HEK293T (cell line): ENCODE results near the gene AGFG1.

Source experiments
- CTCF ChIA-PET: fragments of 350-600 bp; formaldehyde crosslinking; extraction: SDS; loops from one replicate; lab custom pipeline; 2021; ENCODE audit warnings: antibody characterized with exemption, inconsistent platforms; lab: Yijun Ruan, JAX
- POLR2A ChIA-PET: fragments of 350-600 bp; formaldehyde crosslinking; extraction: SDS; loops from one replicate; lab custom pipeline; 2020; ENCODE audit warnings: antibody characterized with exemption, inconsistent platforms; lab: Yijun Ruan, JAX
- DNase-seq: peaks from one replicate; pipeline ENCODE4 v3.0.0; 2012; ENCODE audit warnings: mixed read lengths; ENCODE audit errors: extremely low spot score
- ARNT ChIP-seq: fragments of 450-650 bp; IDR thresholded peaks from 2 replicates; pipeline ENCODE4 v1.6.1; 2017; ENCODE audit warnings: mild to moderate bottlenecking
- BHLHE40 ChIP-seq: fragments of 450-650 bp; IDR thresholded peaks from 2 replicates; pipeline ENCODE4 v1.6.1; 2016; ENCODE audit warnings: mild to moderate bottlenecking, moderate library complexity, borderline replicate concordance
- CTBP1 ChIP-seq: fragments of 450-650 bp; IDR thresholded peaks from 2 replicates; pipeline ENCODE4 v1.6.1; 2016; ENCODE audit warnings: borderline replicate concordance
- ELF4 ChIP-seq: fragments of 450-650 bp; IDR thresholded peaks from 2 replicates; pipeline ENCODE4 v1.6.1; 2017; ENCODE audit warnings: antibody characterized with exemption
- FOXA1 ChIP-seq: fragments of 450-650 bp; IDR thresholded peaks from 2 replicates; pipeline ENCODE4 v1.6.1; 2016; ENCODE audit warnings: mild to moderate bottlenecking
- FOXK2 ChIP-seq: fragments of 450-650 bp; IDR thresholded peaks from 2 replicates; pipeline ENCODE4 v1.6.1; 2016; ENCODE audit warnings: mild to moderate bottlenecking
- FOXM1 ChIP-seq: fragments of 450-650 bp; IDR thresholded peaks from 2 replicates; pipeline ENCODE4 v1.6.1; 2017; ENCODE audit warnings: mild to moderate bottlenecking, borderline replicate concordance
- HDGF ChIP-seq: fragments of 450-650 bp; IDR thresholded peaks from 2 replicates; pipeline ENCODE4 v1.6.1; 2017; ENCODE audit warnings: antibody characterized with exemption, borderline replicate concordance
- L3MBTL2 ChIP-seq: fragments of 450-650 bp; conservative IDR thresholded peaks from 2 replicates; pipeline ENCODE4 v1.6.1; 2016; ENCODE audit warnings: mild to moderate bottlenecking
- LEF1 ChIP-seq: fragments of 450-650 bp; IDR thresholded peaks from 2 replicates; pipeline ENCODE4 v1.6.1; 2017; ENCODE audit warnings: mild to moderate bottlenecking, borderline replicate concordance
- NFRKB ChIP-seq: fragments of 450-650 bp; IDR thresholded peaks from 2 replicates; pipeline ENCODE4 v1.6.1; 2016; ENCODE audit warnings: mild to moderate bottlenecking, moderate library complexity
- PKNOX1 ChIP-seq: fragments of 450-650 bp; IDR thresholded peaks from 2 replicates; pipeline ENCODE4 v1.6.1; 2016
- SP1 ChIP-seq: fragments of 450-650 bp; IDR thresholded peaks from 2 replicates; pipeline ENCODE4 v1.6.1; 2017
- SUZ12 ChIP-seq: fragments of 450-650 bp; IDR thresholded peaks from 2 replicates; pipeline ENCODE4 v1.6.1; 2016; ENCODE audit warnings: mild to moderate bottlenecking
- TARDBP ChIP-seq: fragments of 450-650 bp; IDR thresholded peaks from 2 replicates; pipeline ENCODE4 v1.6.1; 2016
- ZNF384 ChIP-seq: fragments of 450-650 bp; IDR thresholded peaks from 2 replicates; pipeline ENCODE4 v1.6.1; 2016

Gene AGFG1

GRCh38 chr2:227453810-227454209 lies 18.1 kb upstream of the AGFG1 start:
- CTCF ChIA-PET, result no interaction called here
- TF ChIP-seq FOXM1, result no peak
- no peak for DNase-seq
- POLR2A ChIA-PET, result no interaction called here

- no peak for TF ChIP-seq HDGF
- TF ChIP-seq ELF4, result no peak
- TF ChIP-seq TARDBP, result no peak
- TF ChIP-seq FOXA1, result no peak
- no peak for TF ChIP-seq L3MBTL2
- no peak for TF ChIP-seq CTBP1
- no peak for TF ChIP-seq PKNOX1
- CTCF ChIA-PET, result no interaction called here
- POLR2A ChIA-PET, result no interaction called here
- no peak for DNase-seq
These were observed 17.6 kb upstream of the AGFG1 start for GRCh38 chr2:227454323-227454860.

GRCh38 chr2:227455200-227455599 lies 16.8 kb upstream of the AGFG1 start:
- TF ChIP-seq ARNT (no peak), TARDBP (no peak), ELF4 (no peak), HDGF (no peak), FOXK2 (no peak), BHLHE40 (no peak), NFRKB (no peak), CTBP1 (no peak), SUZ12 (no peak), FOXM1 (no peak), L3MBTL2 (no peak), PKNOX1 (no peak)
- no peak for DNase-seq
- ChIA-PET POLR2A (no interaction called here), CTCF (no interaction called here)

- ChIA-PET POLR2A (no interaction called here), CTCF (no interaction called here)
- TF ChIP-seq FOXK2 (no peak), ELF4 (no peak), TARDBP (no peak), CTBP1 (no peak), FOXA1 (no peak), SUZ12 (no peak), PKNOX1 (no peak), HDGF (no peak)
- DNase-seq, result no peak
These were observed 15.9 kb upstream of the AGFG1 start for GRCh38 chr2:227456102-227456501.

- ChIA-PET CTCF (no interaction called here), POLR2A (no interaction called here)
- no peak for TF ChIP-seq SUZ12
- no peak for TF ChIP-seq BHLHE40
- TF ChIP-seq FOXM1, result no peak
- TF ChIP-seq NFRKB, result no peak
- TF ChIP-seq PKNOX1, result no peak
- no peak for TF ChIP-seq FOXK2
- TF ChIP-seq ELF4, result no peak
- TF ChIP-seq ARNT, result no peak
- TF ChIP-seq ZNF384, result no peak
- no peak for TF ChIP-seq CTBP1
- no peak for TF ChIP-seq FOXA1
- no peak for TF ChIP-seq TARDBP
- TF ChIP-seq LEF1, result no peak
- no peak for TF ChIP-seq SP1
- TF ChIP-seq L3MBTL2, result no peak
- TF ChIP-seq HDGF, result no peak
- DNase-seq, result no peak
These were observed 15.2 kb upstream of the AGFG1 start for GRCh38 chr2:227456772-227457171.

GRCh38 chr2:227460070-227460485 lies 11.9 kb upstream of the AGFG1 start:
- CTCF ChIA-PET, result no interaction called here
- no peak for DNase-seq
- POLR2A ChIA-PET, result no interaction called here
- TF ChIP-seq PKNOX1, result no peak
- TF ChIP-seq SP1, result no peak
- TF ChIP-seq ZNF384, result no peak
- TF ChIP-seq SUZ12, result no peak
- no peak for TF ChIP-seq FOXA1
- no peak for TF ChIP-seq CTBP1
- TF ChIP-seq HDGF, result no peak
- no peak for TF ChIP-seq ELF4
- no peak for TF ChIP-seq L3MBTL2
- TF ChIP-seq FOXK2, result no peak
- TF ChIP-seq BHLHE40, result no peak
- no peak for TF ChIP-seq TARDBP
- TF ChIP-seq FOXM1, result no peak
- no peak for TF ChIP-seq ARNT
- TF ChIP-seq NFRKB, result no peak
